GM12892 (cell line): ENCODE results near the gene ATP8B1.

Source experiments
- DNase-seq: peaks from one replicate; pipeline ENCODE4 v3.0.0; 2011; ENCODE audit not compliant: insufficient read length
- FAIRE-seq: peaks from 2 replicates; lab custom pipeline; 2011; peaks lifted over from hg19 to GRCh38; lab: Jason Lieb, UNC
- POLR2A ChIP-seq: IDR thresholded peaks from 2 replicates; pipeline ENCODE4 v1.6.1; 2011; ENCODE audit warnings: low read depth, low read length, control low read depth
- POLR2AphosphoS5 ChIP-seq: IDR thresholded peaks from 2 replicates; pipeline ENCODE4 v1.6.1; 2011; ENCODE audit warnings: low read depth, low read length, control low read depth
- TAF1 ChIP-seq: IDR thresholded peaks from 2 replicates; pipeline ENCODE4 v1.6.1; 2011; ENCODE audit warnings: low read depth, mild to moderate bottlenecking, control low read depth, low read length, borderline replicate concordance

The ATP8B1 gene

GRCh38 chr18:57631697-57632096 is 171.4 kb downstream of the ATP8B1 start:
- FAIRE-seq (no peak), DNase-seq (no peak)
- no peak for TF ChIP-seq POLR2AphosphoS5
- TF ChIP-seq TAF1: no peak
- no peak for TF ChIP-seq POLR2A

- FAIRE-seq (peak; percentile 48), DNase-seq (no peak)
- TF ChIP-seq TAF1: no peak
- TF ChIP-seq POLR2A: no peak
- no peak for TF ChIP-seq POLR2AphosphoS5
Observed at GRCh38 chr18:57630754-57631595, 172.1 kb downstream of the ATP8B1 start.

DNA sequence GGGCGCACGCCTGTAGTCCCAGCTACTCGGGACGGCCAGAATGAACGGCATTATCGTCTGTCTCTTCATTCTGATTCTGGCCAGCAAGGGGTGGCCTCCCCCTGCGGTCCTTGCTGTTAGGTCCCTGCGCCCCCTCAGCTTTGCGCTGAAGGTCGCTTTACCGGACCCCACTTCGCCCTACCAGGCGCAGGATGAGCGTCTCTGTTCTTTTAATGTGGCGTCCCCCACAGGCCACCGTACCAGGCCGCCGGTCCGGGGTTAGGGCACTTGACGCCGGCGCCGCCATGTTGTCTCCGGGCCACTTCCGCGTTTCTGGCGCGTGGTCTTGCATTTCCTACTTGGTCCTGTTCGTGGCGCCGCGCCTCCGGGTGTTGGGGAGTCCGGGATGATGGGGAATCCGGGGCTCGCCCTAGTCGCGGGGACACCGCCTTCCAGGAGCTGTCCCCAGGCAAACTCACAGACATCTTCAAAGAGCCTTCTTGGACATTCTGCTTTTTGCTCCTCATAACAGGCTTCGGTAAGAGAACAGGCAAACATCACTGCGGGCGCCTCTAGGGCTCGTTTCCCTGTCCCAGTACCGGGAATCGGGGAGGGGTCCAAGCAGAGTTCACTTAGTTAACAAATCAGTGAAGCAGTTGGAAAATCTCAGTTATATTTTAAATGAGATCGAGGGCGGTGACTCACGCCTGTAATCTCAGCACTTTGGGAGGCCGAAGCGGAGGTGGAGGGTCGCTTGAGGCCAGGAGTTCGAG is 172.9 kb downstream of the ATP8B1 start:
- FAIRE-seq (peak; percentile 96), DNase-seq (peak; percentile 86)
- TF ChIP-seq POLR2AphosphoS5: no peak
- TF ChIP-seq TAF1: no peak
- TF ChIP-seq POLR2A: no peak

GRCh38 chr18:57629422-57629821 is 173.7 kb downstream of the ATP8B1 start:
- DNase-seq (no peak), FAIRE-seq (no peak)
- TF ChIP-seq POLR2AphosphoS5 (no peak), POLR2A (no peak), TAF1 (no peak)

DNA sequence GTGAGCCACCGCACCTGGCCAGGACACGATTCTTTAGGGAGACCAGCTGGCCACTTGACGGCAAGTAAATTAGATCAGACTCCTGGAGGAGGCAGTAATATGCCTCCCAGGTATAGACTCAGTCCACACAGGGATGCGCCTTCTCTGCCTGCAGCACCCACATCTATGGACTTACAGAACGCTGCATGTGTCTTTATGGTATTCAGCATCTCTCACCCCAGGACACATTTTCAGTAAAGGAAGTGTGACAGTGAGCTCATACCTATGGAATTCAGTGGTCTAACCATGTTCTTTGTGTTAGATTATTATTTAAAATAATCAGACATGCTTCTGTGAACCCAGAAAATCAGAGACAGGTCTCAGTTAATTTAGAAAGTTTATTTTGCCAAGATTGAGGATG is 175.6 kb downstream of the ATP8B1 start:
- TF ChIP-seq TAF1 (no peak), POLR2AphosphoS5 (no peak), POLR2A (no peak)
- DNase-seq: no peak
- no peak for FAIRE-seq

GRCh38 chr18:57624988-57625387 is 178.1 kb downstream of the ATP8B1 start:
- DNase-seq (no peak), FAIRE-seq (no peak)
- TF ChIP-seq POLR2AphosphoS5 (no peak), TAF1 (no peak), POLR2A (no peak)

- DNase-seq (peak; percentile 34), FAIRE-seq (no peak)
- TF ChIP-seq POLR2A (no peak), TAF1 (no peak), POLR2AphosphoS5 (no peak)
Observed at GRCh38 chr18:57621246-57621604, 181.9 kb downstream of the ATP8B1 start.

DNA sequence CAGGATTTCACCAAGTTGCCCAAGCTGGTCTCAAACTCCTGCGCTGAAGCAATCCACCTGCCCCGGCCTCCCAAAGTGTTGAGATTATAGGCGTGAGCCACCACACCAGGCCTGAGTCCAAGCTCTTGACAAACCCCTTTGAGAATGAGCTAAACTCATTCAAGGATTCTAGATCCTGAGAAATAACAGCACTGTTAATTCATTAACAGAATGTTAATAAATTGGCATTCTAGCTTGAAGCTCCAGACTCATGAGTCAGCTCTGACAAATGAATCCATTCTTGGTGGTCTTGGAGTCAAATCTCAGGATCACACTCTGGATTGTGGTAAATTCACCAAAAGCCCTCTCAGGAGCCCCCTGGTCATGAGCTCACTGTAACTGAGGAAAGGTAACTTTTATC is 183.2 kb downstream of the ATP8B1 start:
- no peak for DNase-seq
- no peak for FAIRE-seq
- no peak for TF ChIP-seq POLR2A
- no peak for TF ChIP-seq TAF1
- no peak for TF ChIP-seq POLR2AphosphoS5

DNA sequence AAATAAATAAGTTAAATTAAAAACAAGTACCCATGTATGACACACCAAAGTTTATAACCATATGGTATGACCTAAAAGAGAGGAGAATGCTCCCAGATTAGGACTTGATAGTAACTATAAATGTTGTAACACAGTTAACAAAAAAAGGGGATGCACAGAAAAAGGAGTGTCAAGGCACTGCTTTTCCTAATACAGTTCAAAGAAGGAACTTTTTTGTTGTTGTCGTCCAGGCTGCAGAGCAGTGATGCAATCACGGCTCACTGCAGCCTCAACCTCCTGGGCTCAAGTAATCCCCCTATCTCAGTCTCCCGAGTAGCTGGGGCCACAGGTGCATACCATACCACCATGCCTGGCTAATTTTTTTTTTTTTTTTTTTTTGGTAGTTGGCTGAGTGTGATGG is 184.2 kb downstream of the ATP8B1 start:
- DNase-seq: no peak
- FAIRE-seq: no peak
- TF ChIP-seq POLR2A (no peak), POLR2AphosphoS5 (no peak)

- DNase-seq (no peak), FAIRE-seq (no peak)
- no peak for TF ChIP-seq POLR2AphosphoS5
- no peak for TF ChIP-seq POLR2A
Observed at GRCh38 chr18:57603871-57604270, 199.2 kb downstream of the ATP8B1 start.
